ENCODE data around the gene RNU2-63P. TPM values are rescaled to one million over a fixed set of nuclear protein-coding genes. Genes with fewer than 3 reads are reported as not detected.

The RNU2-63P gene
- total and polyA plus RNA-seq, 2 of the 8 experiments (the other 6 are each of a cell fraction or from before 2014, with no cell fraction given), result 6.6 TPM; not detected in 1

- Histone ChIP-seq H3K23ac (ENCODE audit: insufficient read length) (no peak overlapping the region), H3K4me2 (ENCODE audit: insufficient read depth in 1 of 2, low read depth in 2 of 2, low read length in 2 of 2) (no peak overlapping the region), H2BK20ac (ENCODE audit: low read length) (no peak overlapping the region), H4K8ac (ENCODE audit: extremely low read depth, insufficient read depth, low read length) (no peak overlapping the region), H3K79me2 (ENCODE audit: control insufficient read depth in 1 of 2, insufficient read depth in 2 of 2, low read length in 2 of 2) (peaks cover 4 to 24% of the 10 kb centered on the region in 2 experiments; a peak in 3 of 4 replicates), H3K27ac (ENCODE audit: low read depth, low read length) (no peak overlapping the region), H2BK120ac (replicated peaks; ENCODE audit: low read depth, low read length) (no peak overlapping the region), H3K14ac (ENCODE audit: insufficient read length) (no peak overlapping the region), H2AK5ac (ENCODE audit: low read depth, low read length) (no peak overlapping the region), H3K56ac (replicated peaks; ENCODE audit: insufficient read length, low read depth, low read length) (no peak overlapping the region), H2BK12ac (ENCODE audit: low read depth, low read length) (no peak overlapping the region), H3K18ac (ENCODE audit: extremely low read depth, low read length) (no peak overlapping the region), H3K4ac (replicated peaks; ENCODE audit: insufficient read length, low read depth, low read length) (no peak overlapping the region), H3K23me2 (ENCODE audit: low read depth, low read length) (no peaks in the 10 kb centered on the region; the same call in 1 of the 2 replicates), H3K27me3 (replicated peaks in 1 of 4; ENCODE audit: control insufficient read depth in 3 of 4, extremely low read depth in 1 of 4, insufficient read depth in 3 of 4, low read length in 3 of 4) (no peaks in the 10 kb centered on the region), H2BK5ac (ENCODE audit: low read depth, low read length) (no peak overlapping the region), H2BK15ac (ENCODE audit: low read length) (no peak overlapping the region), H3K79me1 (ENCODE audit: low read depth, low read length) (0 out of 2 replicates have a peak, but pooled peaks cover 3% of the 10 kb centered on the region), H3K4me3 (ENCODE audit: extremely low read depth in 1 of 4, insufficient read depth in 2 of 4, low read depth in 3 of 4, low read length in 4 of 4) (no peak overlapping the region), H3K36me3 (ENCODE audit: control insufficient read depth in 2 of 4, insufficient read depth in 4 of 4, low read length in 3 of 4) (peaks cover 0 to 12% (median 0%) of the 10 kb centered on the region in 4 experiments; a peak in 1 of 8 replicates), H2AFZ (ENCODE audit: low read length) (no peak overlapping the region), H3K9ac (replicated peaks in 1 of 4; ENCODE audit: extremely low read depth in 1 of 4, low read depth in 3 of 4, low read length in 3 of 4) (no peak overlapping the region), H4K91ac (replicated peaks; ENCODE audit: insufficient read length, low read length) (no peak overlapping the region), H3K4me1 (replicated peaks in 1 of 4; ENCODE audit: control insufficient read depth in 3 of 4, insufficient read depth in 4 of 4, low read length in 3 of 4) (peaks cover 0 to 12% (median 4%) of the 10 kb centered on the region in 4 experiments; a peak in 5 of 7 replicates), H3K9me3 (ENCODE audit: insufficient read depth in 2 of 2, low read depth in 1 of 2, low read length in 1 of 2) (no peaks in the 10 kb centered on the region), H4K5ac (ENCODE audit: insufficient read length, low read depth, low read length) (no peak overlapping the region), H4K20me1 (replicated peaks in 1 of 2; ENCODE audit: control insufficient read depth in 1 of 2, insufficient read depth in 2 of 2, low read length in 2 of 2) (peaks cover 0 to 4% of the 10 kb centered on the region in 2 experiments)
- FAIRE-seq (no peak), DNase-seq (ENCODE audit: low read depth in 1 of 2, low spot score in 2 of 2) (no peak)
- POLR2A ChIA-PET (ENCODE audit: partially characterized antibody), result no interaction called here
- 74 to 100% methylated on average over 1 to 4 of the region's 4 CpGs for WGBS, 2 experiments (ENCODE audit: extremely low coverage in 1 of 2, insufficient coverage in 1 of 2, insufficient read length in 1 of 2, insufficient replicate concordance in 2 of 2, low coverage in 1 of 2, low lambda C conversion rate in 2 of 2, missing lambda C conversion rate in 1 of 2)
- CTCF ChIA-PET (ENCODE audit: partially characterized antibody), result no interaction called here
- TF ChIP-seq KDM5A (IDR thresholded peaks at IDR 0.05; ENCODE audit: low read length), result no peak
- no peak for TF ChIP-seq JUN (IDR thresholded peaks at IDR 0.05; ENCODE audit: low read depth, low read length)
- TF ChIP-seq ASH2L (IDR thresholded peaks at IDR 0.05; ENCODE audit: low read length), result no peak
- TF ChIP-seq CEBPB (IDR thresholded peaks at IDR 0.05; ENCODE audit: low read depth, low read length), result no peak
- no peak for TF ChIP-seq KDM4A (IDR thresholded peaks at IDR 0.05; ENCODE audit: low read depth, low read length, severe bottlenecking)
- TF ChIP-seq CTBP2 (IDR thresholded peaks at IDR 0.05; ENCODE audit: borderline replicate concordance, insufficient read depth, insufficient read length, low read length), result no peak
- TF ChIP-seq FOSL1 (IDR thresholded peaks at IDR 0.05; ENCODE audit: insufficient read depth, low read depth, low read length), result no peak
- no peak for TF ChIP-seq GABPA (IDR thresholded peaks at IDR 0.05; ENCODE audit: borderline replicate concordance, insufficient read depth, low read length)
- TF ChIP-seq GTF2F1 (IDR thresholded peaks at IDR 0.05; ENCODE audit: borderline replicate concordance, low read depth, low read length), result no peak
- no peak for TF ChIP-seq TAF7 (optimal IDR thresholded peaks at IDR 0.05; ENCODE audit: borderline replicate concordance, low read depth, low read length)
- TF ChIP-seq RBBP5 (IDR thresholded peaks at IDR 0.05; ENCODE audit: borderline replicate concordance, low read depth, low read length), result no peak
- no peak for TF ChIP-seq SIX5 (IDR thresholded peaks at IDR 0.05; ENCODE audit: low read depth, low read length)
- TF ChIP-seq ATF3 (IDR thresholded peaks at IDR 0.05; ENCODE audit: insufficient read depth, low read depth, low read length), result no peak
Measured at GRCh38 chr2:88057437-88057844, 41.1 kb upstream of the RNU2-63P start.

Data from H1 (cell line).